Stimulated activated CD4-positive, alpha-beta T cell treated with anti-CD3 and anti-CD28 coated beads, TNF-alpha, amount 100 ng/mL, for 48 hours (primary cell): Measurements from ENCODE around the gene ACSL3.
A peak's percentile ranks its signal among the peaks of the same experiment; 100 is the strongest.
"Not testable (repeated sequence)": the region's sequence is repeated elsewhere in the genome, so short reads cannot be mapped to it uniquely, and the experiment has no call there.

Source experiments
- DNase-seq, 3 donors: peaks; one replicate each; pipeline ENCODE4 v3.0.0-alpha.2; 2020; ENCODE audit warnings: low read depth in 3 of 3

ACSL3 gene

GRCh38 chr2:222912117-222912516 lies 51.3 kb downstream of the ACSL3 start:
- DNase-seq, result no peak

GRCh38 chr2:222912776-222913175 lies 51.9 kb downstream of the ACSL3 start:
- DNase-seq, result no peak

- DNase-seq, result no peak
Observed at GRCh38 chr2:222915092-222915957, 54.5 kb downstream of the ACSL3 start.

GRCh38 chr2:222916229-222917197 lies 55.7 kb downstream of the ACSL3 start:
- no peak for DNase-seq

GRCh38 chr2:222917212-222917611 lies 56.4 kb downstream of the ACSL3 start:
- not testable (repeated sequence) for DNase-seq

GRCh38 chr2:222919841-222920526 lies 59.1 kb downstream of the ACSL3 start:
- no peak for DNase-seq

- DNase-seq, result no peak
Observed at GRCh38 chr2:222920657-222921186, 59.9 kb downstream of the ACSL3 start.

GRCh38 chr2:222922019-222922800 lies 61.4 kb downstream of the ACSL3 start:
- DNase-seq, result no peak

GRCh38 chr2:222926915-222927314 lies 66.1 kb downstream of the ACSL3 start:
- no peak for DNase-seq

GRCh38 chr2:222927600-222927999 lies 66.8 kb downstream of the ACSL3 start:
- DNase-seq, result no peak

- no peak for DNase-seq
Observed at GRCh38 chr2:222928335-222928734, 67.5 kb downstream of the ACSL3 start.

GRCh38 chr2:222930862-222931261 lies 70.0 kb downstream of the ACSL3 start:
- no peak for DNase-seq

GRCh38 chr2:222931659-222932058 lies 70.8 kb downstream of the ACSL3 start:
- no peak for DNase-seq

GRCh38 chr2:222933458-222933857 lies 72.6 kb downstream of the ACSL3 start:
- no peak for DNase-seq

GRCh38 chr2:222935688-222936298 lies 75.0 kb downstream of the ACSL3 start:
- no peak for DNase-seq

GRCh38 chr2:222936705-222937104 lies 75.9 kb downstream of the ACSL3 start:
- no peak for DNase-seq

GRCh38 chr2:222938327-222938726 lies 77.5 kb downstream of the ACSL3 start:
- DNase-seq, result no peak

GRCh38 chr2:222939208-222939856 lies 78.5 kb downstream of the ACSL3 start:
- DNase-seq, result peak; percentile 36 to 46 (median 36)

- no peak for DNase-seq
Observed at GRCh38 chr2:222939979-222940378, 79.1 kb downstream of the ACSL3 start.

- DNase-seq, result no peak
Observed at GRCh38 chr2:222941510-222942032, 80.7 kb downstream of the ACSL3 start.
